Hepatic stellate cell (primary cell): ENCODE data around the gene MC1R.

Experiments used
- DNase-seq: peaks from one replicate; pipeline ENCODE4 v3.0.0; 2011; ENCODE audit warnings: low spot score

The MC1R gene

DNA sequence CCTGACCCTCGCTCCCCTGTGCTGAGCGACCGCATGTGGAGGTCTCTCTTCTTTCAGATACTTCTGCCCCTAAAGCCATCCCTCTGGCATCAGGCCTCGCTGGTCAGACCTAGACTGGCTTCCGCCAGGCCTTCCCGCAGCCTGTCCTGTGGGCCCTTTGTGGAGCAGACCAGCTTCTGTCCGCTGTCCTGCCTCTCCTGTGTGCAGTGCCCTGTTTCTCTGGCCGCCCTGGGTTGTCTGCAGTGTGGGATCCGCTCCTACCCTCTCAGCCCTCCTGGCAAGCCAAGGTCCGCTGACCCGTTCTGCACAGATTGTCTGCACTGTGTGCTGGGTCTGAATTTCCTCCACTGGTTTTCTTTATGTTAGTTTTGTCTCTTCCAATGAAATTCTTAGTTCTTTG is 21.5 kb upstream of the MC1R start:
- DNase-seq = no peak

GRCh38 chr16:89898201-89898967 is 20.3 kb upstream of the MC1R start:
- DNase-seq = no peak

GRCh38 chr16:89899879-89900481 is 18.7 kb upstream of the MC1R start:
- no peak for DNase-seq

- DNase-seq = no peak
These were observed 17.8 kb upstream of the MC1R start for GRCh38 chr16:89900885-89901284.

GRCh38 chr16:89902980-89903379 is 15.7 kb upstream of the MC1R start:
- no peak for DNase-seq

DNA sequence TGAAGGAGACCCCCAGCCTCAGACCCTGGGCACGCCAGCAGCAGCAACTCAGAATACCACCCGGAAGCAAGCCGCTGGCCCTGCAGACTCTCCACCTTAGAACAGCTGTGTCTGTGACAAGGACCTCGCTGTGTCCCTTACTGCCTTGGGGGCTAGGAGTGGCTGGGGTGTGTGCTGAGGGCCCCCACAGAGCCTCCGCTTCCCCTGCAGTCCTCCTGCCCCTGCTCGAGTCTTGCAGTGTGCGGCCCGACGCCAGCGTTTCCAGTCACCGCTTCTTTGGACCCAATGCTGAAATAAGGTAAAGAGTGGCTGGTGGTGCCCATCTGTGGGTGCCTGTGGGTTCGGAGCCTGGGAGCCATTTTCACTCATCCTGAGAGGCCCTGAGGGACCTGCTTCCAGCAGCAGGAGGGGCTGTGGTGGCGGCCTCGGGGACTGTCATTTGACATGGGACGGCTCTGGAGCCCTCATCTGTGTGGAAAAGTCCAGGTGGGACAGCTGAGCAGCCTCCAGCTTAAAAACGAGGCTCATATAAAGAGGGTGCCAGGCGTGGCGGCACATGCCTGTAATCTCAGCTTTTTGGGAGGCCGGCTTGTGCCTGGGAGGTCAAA is 14.7 kb upstream of the MC1R start:
- no peak for DNase-seq

DNA sequence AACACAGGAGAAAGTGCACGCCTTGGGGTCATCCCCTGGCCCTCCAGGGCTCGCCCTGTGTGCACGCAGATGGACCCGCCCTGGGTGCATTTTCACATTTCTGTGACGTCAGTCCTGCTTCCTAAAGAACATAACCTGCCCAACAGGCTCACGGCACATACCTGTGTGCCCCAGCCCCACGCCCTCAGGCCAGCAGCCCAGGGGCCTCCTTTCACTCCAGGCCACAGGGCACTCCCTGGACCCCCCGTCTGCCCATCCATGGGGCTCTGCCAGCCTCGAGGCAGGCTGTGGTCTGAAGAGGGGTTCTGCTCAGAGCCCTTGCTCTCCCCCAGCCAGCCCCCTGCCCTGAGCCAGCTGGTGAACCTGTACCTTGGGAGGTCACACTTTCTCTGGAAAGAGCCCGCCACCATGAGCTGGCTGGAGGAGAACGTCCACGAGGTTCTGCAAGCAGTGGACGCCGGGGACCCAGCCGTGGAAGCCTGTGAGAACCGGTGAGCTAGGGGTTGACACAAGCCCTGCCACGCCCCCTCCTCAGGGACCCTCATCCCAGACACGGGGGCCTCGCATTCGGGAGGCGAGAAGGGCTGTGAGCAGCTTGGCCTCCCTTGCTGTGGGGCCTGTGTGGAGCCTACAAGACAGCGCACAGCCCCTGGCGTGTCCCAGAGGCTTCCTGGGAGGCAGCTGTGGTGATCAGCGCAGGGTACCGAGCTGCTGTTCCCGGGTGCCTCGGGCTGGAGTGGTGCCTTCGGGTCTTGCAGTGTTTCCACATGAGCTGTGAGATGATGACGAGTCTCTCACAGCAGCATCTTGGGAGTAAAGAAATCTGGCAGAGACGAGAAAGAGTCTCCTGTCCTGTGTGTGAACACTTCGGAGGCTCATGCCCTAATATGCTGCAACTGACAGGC is 13.8 kb upstream of the MC1R start:
- DNase-seq = no peak

GRCh38 chr16:89905511-89906139 is 13.0 kb upstream of the MC1R start:
- no peak for DNase-seq

DNA sequence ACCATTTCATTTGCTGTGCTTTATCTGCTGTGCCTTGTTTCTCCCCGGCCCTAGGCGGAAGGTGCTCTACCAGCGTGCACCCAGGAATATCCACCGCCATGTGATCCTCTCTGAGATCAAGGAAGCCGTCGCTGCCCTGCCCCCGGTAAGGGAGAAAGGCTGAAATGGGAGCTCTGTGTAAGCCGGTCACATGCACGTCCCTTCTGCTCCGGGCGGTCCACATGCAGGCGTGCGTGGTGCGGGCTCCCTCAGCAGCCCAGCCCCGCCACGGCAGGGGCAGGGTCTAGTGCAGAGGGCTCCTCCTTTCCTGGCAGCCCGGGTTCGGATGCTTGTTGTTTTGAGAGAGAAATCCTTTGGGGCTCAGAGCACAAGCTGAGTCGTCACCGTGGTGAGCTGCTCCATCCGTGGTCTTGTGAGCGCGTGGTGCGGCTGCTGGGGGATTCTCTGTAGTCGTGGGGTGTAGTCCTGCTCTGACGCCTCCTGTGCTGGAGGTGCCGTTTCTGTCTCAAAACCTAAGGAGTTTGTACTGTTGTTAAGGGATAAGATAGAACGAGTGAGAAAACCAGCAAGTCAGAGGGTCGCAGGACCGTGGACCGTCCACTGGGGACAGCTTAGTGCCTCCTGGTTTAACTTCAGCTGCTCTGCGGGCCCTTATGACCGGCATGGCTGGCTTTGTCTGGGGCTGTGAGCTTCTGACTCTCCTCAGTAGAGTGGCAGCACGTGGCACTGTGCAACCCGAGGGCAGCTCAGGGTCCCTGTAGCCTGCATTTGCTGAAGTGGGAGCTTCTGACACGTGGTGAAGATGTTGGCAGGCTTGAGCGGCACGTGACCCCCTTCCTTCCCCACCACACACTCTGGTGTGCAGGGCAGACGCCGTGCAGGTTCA is 12.3 kb upstream of the MC1R start:
- no peak for DNase-seq

GRCh38 chr16:89907055-89907814 is 11.4 kb upstream of the MC1R start:
- DNase-seq = no peak

- DNase-seq = no peak
These were observed 10.4 kb upstream of the MC1R start for GRCh38 chr16:89908236-89908635.

DNA sequence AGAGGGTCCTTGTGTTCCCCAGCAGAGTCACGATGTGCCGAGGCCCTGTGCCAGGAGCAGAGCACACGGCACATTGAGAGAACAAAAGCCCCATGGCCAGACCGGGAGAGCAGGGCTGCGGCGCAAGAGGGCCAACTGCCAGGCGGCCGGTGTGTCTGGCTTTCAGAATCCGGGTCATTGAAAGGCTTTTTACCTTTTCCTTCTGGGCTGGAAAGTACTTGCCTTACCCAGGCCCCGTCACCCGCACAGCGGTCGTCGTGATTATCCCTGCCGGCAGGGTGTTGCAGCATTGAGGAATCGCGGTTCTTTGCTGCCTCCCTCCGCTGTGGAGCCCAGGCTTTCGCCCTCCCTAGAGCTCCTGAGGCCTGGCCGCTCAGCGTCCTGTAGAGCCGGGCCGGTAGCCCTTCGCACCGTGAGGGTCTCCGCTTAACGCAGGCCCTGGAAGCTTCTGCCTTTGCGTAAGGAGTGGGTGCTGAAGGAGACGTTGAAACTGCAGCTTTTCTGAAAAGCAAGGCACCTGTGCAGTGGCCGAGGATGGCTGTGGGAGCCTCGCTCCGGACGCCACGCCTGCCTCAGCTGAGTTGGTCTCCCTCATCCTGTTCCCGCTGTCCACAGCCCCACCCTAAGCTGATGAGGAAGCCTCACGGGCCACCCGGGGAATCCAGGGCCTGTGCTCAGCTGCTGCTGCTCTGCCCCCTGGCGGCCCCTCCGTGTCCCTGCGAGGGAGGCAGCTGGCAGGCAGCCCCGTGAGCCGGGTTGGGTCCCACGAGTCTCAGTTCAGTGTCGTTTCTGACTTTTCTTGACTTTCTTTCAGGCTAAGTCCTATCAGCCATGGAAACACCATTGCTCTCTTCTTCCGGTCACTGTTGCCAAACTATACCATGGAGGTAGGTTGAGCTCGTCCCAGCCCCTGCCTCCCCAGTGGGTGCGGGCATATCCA is 8.6 kb upstream of the MC1R start:
- peak; percentile 81 for DNase-seq

DNA sequence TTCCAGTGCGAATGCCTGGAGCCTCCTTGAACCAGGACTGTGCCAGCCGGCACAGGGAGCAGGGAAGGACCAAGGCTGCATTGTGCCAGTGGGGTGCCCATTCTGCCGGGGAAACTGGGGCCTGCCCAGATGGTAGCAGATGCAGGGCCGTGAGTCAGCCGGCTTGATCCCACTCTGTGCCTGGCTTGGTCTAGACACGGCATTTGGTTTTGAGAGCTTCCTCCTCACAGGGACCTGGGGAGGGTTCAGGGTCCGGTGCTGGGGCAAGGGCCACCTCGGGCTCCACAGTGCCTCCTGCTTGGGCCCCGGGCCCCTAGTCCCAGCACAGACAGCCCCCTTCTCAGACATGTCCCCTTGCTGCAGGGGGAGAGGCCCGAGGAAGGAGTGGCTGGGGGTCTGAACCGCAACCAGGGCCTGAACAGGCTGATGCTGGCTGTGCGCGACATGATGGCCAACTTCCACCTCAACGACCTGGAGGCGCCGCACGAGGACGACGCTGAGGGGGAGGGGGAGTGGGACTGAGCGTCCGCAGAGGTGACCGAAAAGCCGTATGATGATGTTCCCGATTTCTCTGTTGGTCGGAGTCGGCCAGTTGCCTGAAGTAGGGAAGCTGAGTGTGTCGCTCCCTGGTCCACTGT is 7.8 kb upstream of the MC1R start:
- no peak for DNase-seq

GRCh38 chr16:89911375-89911774 is 7.3 kb upstream of the MC1R start:
- no peak for DNase-seq

GRCh38 chr16:89912143-89912542 is 6.5 kb upstream of the MC1R start:
- no peak for DNase-seq

- no peak for DNase-seq
These were observed 6.0 kb upstream of the MC1R start for GRCh38 chr16:89912627-89913026.

DNA sequence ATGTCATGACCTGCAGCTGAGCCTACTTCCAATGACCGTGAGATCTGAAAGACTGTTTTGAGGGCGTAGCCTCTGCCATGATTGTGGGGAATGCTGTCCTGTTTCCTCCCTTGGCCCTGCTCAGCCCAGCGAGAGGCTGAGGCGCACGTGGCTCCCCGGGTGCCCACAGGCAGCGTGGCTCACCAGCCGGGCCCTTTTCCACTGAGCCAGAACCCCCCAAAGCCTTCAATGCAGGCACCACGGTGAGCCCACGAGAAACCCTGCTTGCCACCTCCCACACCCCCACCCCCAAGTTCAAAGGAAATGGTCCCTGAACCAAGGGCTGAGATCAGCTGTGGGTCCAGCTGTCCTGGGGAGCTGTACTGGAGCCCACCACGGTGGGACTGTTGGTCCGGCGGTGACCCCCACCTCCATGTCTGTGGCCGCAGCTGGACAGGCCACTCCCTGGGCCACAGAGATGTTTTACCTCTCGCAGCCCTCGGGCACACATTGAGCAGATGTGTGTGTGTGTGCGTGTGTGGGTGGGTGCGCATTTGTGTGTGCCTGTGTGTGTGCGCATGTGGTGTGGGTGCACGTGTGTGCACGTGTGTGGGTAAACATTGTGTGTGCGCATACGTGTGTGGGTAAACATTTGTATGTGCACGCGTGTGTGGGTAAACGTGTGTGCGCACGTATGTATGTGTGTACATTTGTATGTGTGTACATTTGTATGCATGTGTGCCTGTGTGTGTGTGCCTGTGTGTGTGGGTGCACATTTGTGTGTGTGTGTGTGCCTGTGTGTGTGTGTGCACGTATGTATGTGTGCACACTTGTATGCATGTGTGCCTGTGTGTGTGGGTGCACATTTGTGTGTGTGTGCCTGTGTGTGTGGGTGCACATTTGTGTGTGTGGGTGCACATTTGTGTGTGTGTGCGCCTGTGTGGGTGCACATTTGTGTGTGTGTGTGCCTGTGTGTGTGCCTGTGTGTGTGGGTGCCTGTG is 5.0 kb upstream of the MC1R start:
- no peak for DNase-seq
